Hindlimb muscle (tissue), 1 donor: ENCODE measurements around the gene PLXNA2. TPM values are rescaled to one million over a fixed set of nuclear protein-coding genes. Genes with fewer than 3 reads are reported as not detected.

Source experiments
- DNase-seq: peaks from one replicate; pipeline ENCODE4 v3.0.0-alpha.2; 2013
- polyA plus RNA-seq: library from polyadenylated mRNA; unstranded; fragments of 120-200 nt; gene quantifications from one replicate; pipeline ENCODE4 v1.2.1, GENCODE V29; 2013; ENCODE audit not compliant: insufficient read length

Gene PLXNA2
- polyA plus RNA-seq, 1 donor: 43.8 TPM

GRCh38 chr1:208222376-208223126 is 21.6 kb downstream of the PLXNA2 start:
- DNase-seq: no peak

- DNase-seq: no peak
Observed at GRCh38 chr1:208221291-208221622, 22.9 kb downstream of the PLXNA2 start.

DNA sequence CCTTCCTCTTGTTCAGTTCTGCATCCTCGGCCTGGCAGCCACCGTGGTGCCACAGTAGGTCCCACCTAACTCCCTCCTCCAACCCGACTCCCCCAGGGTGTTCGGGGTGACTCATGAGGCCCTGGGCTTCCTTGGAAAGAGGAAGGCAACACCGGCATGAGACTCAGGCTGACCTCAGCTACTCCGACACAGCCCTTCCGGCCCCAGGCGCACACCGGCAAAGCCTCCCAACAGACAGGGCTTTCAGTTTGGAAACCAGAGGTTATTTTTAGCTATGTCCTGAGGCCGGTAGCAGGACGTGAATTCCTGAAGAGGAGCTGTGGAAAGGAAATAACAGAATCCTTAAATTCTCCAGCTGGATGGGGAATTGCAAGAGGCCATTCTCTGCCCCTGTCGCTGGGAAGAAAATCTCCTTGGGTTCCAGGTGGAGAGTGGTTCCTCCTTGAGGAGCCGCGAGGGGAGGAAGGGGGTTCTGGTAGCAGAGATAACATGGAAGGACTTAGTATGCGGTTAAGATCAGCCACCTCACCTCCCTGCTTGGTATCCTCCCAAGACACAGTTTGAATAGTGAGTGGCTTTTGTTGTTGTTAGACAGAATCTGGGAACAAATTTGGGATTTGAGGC is 24.4 kb downstream of the PLXNA2 start:
- peak; percentile 38 for DNase-seq

GRCh38 chr1:208219098-208219658 is 25.0 kb downstream of the PLXNA2 start:
- DNase-seq: no peak

DNA sequence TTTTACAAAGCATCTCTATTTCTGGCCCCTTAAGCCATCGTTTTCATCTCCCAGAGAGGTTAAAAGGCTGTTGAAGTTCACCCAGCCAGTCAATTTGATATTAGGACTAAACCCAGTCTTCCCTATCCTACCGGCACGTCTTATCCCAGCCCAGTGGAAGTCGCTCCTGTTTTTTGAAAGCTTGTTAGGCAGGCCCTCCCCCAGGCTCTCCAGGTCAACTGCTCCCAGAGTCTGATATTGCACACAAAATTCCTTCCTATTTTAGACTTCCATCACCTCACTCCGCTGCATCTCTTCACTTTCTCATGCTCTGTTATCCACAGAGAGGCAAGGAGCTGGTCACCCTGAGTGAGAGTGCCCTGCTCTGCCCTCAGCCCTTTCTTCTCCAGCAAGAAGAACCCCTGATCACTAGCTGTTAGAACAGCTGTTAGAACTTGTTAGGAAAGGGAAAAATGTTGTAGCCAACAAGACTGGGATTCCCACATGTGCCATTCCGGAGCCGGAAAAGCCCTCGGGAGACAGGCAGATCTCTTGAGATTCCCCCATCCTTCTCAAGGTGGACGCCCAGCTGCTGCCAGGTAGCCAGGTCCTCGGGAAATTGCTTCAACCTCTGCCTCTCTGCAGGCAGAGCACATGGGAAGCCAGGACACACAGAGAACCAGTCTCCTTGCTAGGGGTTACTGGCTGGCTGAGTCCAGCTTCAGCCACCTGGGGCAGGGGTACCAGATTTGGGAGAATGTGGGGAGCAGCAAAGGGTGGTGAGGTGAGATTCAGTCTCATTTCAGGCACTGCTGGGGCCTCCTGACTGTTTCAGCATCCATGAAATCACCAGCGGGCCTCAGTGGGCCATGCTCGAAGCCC is 25.7 kb downstream of the PLXNA2 start:
- DNase-seq: no peak

DNA sequence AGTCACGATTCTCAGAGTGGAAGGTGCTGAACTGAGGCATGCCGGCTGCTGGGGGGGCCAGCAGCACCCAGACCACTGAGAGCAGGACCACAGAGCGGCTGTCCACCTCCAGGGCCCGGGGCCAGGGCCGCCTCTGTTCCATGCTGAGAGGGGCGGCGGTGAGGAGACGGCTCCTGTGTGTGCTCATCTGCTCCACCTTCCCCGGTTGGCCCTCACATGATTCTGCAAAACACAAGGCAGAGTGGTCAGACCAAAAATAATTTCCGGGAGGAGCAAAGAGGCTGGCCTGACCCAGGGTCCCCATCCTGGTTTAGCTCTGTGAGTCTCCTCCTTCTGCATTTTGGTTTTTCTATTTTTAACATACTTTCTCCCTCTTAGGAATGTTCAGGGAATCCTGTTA is 26.4 kb downstream of the PLXNA2 start:
- no peak for DNase-seq

DNA sequence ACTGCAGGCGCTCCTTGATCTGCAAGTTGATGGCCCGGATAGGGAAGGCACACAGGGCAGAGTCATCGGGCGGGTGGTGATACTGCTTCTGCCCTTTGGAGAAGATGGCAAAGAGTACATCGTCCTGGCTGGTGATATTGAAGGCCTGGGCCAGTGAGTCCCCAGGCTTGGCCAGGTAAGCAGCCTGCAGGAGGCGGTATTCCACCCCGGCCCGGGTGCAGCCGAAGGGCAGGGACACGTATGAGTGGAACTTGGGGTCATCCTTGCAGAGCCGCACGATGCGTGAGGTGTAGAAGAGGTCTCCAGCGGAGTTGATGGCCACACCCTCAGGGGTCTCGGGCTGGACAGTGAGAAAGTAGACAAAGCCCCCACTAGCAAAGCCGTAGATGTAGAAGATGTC is 27.4 kb downstream of the PLXNA2 start:
- no peak for DNase-seq

GRCh38 chr1:208216062-208216461 is 28.1 kb downstream of the PLXNA2 start:
- no peak for DNase-seq

DNA sequence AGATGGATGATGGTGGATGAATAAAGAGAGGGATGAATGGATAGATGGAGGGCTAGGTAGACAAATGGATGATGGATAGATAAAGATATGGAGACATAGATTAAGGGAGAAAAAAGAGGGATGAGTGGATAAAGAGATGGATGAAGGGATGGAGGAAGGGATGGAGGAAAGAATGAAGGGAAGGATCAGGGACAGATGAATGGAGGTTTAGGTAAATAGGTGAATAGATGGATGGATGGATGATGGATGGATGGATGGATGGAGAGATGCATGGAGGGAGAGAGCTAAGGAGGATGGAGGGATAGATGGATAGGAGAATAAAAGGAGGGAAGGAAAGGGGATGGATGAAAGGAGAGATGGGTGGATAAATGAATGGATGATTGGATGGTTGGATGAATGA is 28.8 kb downstream of the PLXNA2 start:
- no peak for DNase-seq

GRCh38 chr1:208213786-208214185 is 30.4 kb downstream of the PLXNA2 start:
- no peak for DNase-seq

- DNase-seq: no peak
Observed at GRCh38 chr1:208212893-208213292, 31.3 kb downstream of the PLXNA2 start.

GRCh38 chr1:208211921-208212843 is 32.0 kb downstream of the PLXNA2 start:
- no peak for DNase-seq

DNA sequence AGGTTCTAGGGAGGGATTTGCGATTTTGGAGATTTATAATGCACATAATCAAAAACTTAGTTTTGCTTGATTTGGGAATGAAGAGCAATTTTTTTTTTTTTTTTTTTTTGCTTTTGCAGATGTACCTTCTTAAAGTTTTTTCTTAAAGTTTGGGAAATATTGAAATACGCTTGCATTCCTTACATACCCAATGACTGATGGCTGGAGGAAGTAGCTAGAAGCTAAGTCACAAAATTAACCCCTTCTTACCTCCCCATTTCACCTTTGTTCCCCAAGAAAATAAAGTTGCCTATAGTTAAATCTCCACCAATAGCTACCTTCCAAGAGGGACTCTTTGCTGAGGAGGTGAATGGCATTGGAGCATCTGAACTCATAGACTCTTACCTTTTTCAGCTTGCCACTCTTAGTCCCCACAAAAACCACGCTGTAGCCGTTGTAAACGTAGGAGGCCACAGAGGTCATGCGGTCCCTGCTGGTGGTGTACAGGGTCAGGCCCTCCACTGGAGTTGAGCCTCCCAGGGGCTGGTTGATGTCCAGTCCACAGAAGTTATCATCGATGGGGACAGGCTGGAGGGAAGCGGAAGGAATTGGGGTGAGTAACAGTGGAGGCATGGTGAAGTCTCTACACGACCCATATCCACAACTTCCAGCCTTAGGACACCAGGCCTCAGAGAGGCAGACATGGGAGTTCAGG is 34.1 kb downstream of the PLXNA2 start:
- DNase-seq: no peak

DNA sequence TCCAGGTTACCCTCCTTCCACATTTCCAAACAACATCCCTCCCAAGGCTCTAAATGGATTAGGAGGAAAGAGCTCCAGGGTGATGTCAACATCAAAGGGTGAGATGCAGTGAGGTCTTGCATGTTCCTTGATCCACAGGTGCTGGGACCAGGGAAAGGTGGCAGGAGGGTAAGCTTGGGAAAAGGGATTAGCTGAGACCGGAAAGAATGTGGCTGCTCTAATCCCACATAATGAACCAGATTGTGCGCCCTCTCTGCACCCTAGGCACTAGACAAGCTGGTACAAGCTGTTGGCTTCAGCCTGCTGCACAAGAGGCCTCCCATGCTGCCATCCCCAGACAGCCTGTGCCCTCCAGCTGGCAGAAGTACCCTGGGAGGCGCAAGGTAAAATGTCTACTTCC is 34.9 kb downstream of the PLXNA2 start:
- DNase-seq: no peak

DNA sequence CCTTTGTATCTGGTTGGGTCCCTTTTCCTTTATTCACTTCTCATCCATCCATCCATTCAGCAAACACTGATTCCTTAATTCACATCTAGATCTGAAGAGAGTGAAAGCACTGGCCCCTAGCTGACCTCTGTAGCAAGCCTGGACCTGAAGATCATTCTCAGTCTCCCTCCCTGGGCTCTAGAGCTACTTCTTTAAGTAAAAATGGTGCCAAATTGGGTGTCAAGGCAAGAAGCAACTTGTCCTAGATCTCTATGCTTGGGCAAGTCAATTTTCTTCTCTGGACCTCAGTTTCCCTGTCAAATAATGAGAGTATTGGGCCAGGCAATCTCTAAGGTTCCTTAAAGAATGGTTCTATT is 36.1 kb downstream of the PLXNA2 start:
- no peak for DNase-seq

GRCh38 chr1:208207388-208208131 is 36.6 kb downstream of the PLXNA2 start:
- no peak for DNase-seq

DNA sequence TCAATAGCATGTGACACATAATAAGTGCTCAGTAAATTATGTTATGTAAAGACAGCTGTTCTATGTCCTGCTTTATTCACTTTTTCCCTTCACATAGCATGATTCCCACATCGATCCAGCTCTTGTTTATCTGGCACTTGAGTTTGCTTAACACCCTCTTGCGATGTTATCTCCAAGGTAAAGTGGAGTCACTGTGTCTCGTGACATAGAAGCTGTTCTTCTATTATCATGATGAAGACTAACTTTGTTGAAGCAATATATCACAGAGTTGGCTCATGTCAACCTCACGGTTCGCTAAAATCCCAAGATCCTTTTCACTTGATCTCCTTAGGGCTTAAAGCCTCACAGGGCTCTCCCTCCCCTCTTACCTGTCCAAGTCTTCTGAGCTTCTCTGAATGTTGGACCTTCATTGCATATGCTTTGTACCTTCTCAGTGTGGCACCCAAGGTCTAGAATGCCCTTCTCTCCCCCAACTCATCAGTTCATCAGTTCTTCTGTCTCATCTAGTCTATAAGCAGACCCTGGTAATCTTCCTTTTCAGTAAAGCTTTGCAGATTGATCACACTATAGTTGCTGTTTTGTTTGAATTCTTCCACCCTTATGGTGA is 38.0 kb downstream of the PLXNA2 start:
- DNase-seq: no peak

DNA sequence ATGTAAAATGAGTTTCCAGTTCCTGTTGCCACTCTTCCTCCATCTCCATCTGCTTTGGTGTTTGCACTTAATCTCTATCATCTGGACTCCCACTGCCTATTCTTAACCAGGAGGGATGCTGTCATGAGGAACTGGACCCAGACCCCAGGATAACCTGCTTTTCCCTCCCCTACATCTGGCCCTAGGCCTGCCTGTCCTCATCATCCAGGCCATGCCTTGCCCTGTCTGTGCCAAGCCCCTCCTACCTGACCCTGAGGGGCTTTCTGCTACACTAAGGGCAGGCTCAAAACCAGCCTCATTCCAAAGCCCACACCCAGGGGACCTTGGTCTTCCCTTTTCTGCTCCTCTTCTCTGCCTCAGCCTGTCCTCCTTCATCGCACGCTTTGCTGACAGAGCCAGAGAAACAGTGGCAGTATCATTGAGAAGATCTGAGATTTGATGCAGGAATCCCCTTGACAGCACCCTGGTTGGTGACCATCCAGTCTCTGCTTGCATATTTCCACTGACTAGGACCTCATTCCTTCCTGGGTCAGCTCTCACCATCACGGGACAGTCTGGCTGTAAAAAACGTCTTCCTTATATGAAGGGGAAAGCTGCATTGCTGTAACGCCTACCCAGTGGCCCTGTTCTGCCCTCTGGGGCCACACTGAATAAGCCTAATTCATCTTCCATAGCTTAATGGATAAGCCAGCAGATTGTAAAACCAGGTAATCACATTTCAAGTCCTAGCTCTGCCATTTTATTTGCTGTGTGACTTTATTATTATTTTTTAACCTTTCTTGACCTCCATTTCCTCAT is 38.8 kb downstream of the PLXNA2 start:
- no peak for DNase-seq

DNA sequence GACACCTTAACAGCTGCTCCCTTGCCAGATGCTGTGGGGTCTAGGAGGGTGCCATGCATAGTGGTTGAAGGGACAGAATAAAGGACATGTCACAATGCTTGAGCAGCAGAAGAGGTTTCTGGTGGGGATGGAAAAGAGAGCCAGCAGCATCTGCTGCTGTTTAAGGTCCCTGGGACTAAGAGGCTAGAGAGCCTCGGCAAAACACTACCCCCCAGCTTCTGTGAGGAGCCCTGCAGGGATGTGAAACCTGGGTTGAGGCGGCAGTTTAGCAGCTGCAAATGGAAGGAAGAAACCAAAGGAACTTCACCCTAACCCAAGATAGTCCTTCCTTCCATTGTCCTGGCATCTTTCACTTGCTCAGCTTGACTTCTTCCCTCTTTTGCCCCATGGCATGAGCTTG is 39.4 kb downstream of the PLXNA2 start:
- no peak for DNase-seq
